Fibroblast of the aortic adventitia (primary cell): ENCODE measurements around the gene NUP107. TPM values are rescaled to one million over a fixed set of nuclear protein-coding genes. Genes with fewer than 3 reads are reported as not detected.

ENCODE experiments used
- DNase-seq: peaks from one replicate; pipeline ENCODE4 v3.0.0-alpha.2; 2010; ENCODE audit warnings: low read depth
- H3K4me3 ChIP-seq: 2 replicates; pipeline ENCODE4 v1.5.1; 2011; ENCODE audit warnings: low read depth, mild to moderate bottlenecking, control low read depth, low read length, moderate library complexity
- total RNA-seq: library from RNA; depleted of rRNA; stranded (reverse); fragments of >200 nt; gene quantifications from 2 replicates; pipeline ENCODE4 v1.2.3, GENCODE V29; 2012; ENCODE audit warnings: low replicate concordance
- TF ChIP-seq, protein P1 (sequence below): IDR thresholded peaks from 2 replicates; pipeline ENCODE4 v1.5.1; 2011; ENCODE audit warnings: mild to moderate bottlenecking, low read length, control low read depth, inconsistent platforms; ENCODE audit not compliant: insufficient read depth

Gene NUP107
- total RNA-seq, 1 donor = 83.7 TPM

GRCh38 chr12:68776976-68777610 lies 90.3 kb downstream of the NUP107 start:
- DNase-seq = no peak
- H3K4me3 ChIP-seq = no peak overlapping the region
- TF ChIP-seq, protein P1, sequence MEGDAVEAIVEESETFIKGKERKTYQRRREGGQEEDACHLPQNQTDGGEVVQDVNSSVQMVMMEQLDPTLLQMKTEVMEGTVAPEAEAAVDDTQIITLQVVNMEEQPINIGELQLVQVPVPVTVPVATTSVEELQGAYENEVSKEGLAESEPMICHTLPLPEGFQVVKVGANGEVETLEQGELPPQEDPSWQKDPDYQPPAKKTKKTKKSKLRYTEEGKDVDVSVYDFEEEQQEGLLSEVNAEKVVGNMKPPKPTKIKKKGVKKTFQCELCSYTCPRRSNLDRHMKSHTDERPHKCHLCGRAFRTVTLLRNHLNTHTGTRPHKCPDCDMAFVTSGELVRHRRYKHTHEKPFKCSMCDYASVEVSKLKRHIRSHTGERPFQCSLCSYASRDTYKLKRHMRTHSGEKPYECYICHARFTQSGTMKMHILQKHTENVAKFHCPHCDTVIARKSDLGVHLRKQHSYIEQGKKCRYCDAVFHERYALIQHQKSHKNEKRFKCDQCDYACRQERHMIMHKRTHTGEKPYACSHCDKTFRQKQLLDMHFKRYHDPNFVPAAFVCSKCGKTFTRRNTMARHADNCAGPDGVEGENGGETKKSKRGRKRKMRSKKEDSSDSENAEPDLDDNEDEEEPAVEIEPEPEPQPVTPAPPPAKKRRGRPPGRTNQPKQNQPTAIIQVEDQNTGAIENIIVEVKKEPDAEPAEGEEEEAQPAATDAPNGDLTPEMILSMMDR = no peak

- no peak overlapping the region for H3K4me3 ChIP-seq
- no peak for DNase-seq
- TF ChIP-seq, protein P1 = no peak
Observed at GRCh38 chr12:68779280-68779679, 92.5 kb downstream of the NUP107 start.

DNA sequence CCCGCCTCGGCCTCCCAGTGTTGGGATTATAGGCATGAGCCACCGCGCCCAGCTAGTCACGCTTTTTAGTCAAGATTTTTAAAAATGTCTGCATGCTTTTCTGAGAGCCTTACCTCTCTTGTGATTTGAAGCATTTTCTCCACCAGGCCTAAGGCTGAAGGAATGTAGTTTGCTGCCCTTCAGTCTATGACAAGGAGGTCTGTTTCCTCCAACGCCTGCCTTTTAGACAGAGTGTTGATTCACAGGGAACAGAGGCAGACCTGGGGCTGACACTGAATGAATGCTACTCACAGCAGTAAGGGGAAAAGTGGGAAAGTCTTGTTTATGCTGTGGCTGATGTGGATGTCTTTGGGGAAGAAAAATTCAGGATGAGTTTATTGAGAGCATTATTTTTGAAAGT lies 94.0 kb downstream of the NUP107 start:
- TF ChIP-seq, protein P1 = no peak
- no peak for DNase-seq
- no peak overlapping the region for H3K4me3 ChIP-seq

DNA sequence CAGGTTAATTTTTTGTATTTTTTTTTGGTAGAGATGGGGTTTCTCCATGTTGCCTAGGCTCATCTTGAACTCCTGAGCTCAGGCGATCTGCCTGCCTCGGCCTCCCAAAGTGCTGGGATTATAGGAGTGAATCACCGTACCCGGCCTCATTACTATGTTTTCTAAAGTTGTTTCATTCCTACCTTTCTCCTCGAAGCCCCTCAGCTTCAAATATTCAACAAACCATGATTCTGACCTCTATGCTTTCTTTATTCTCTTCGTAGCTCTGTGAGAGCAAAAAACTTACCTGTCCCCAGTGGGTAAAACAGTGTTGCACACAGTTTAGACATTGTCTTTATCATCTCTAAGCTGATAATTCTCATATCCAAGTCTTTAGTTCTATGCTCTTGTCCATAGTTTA lies 95.0 kb downstream of the NUP107 start:
- TF ChIP-seq, protein P1 = no peak
- no peak overlapping the region for H3K4me3 ChIP-seq
- no peak for DNase-seq

- no peak for DNase-seq
- TF ChIP-seq, protein P1 = no peak
- H3K4me3 ChIP-seq = no peak overlapping the region
Observed at GRCh38 chr12:68784015-68784414, 97.2 kb downstream of the NUP107 start.

GRCh38 chr12:68785358-68785757 lies 98.6 kb downstream of the NUP107 start:
- H3K4me3 ChIP-seq = no peak overlapping the region
- TF ChIP-seq, protein P1 = no peak
- DNase-seq = peak; percentile 29

- H3K4me3 ChIP-seq = no peak overlapping the region
- no peak for DNase-seq
- TF ChIP-seq, protein P1 = no peak
Observed at GRCh38 chr12:68785823-68786222, 99.0 kb downstream of the NUP107 start.
